ENCODE measurements around the gene DOK5.
"Not testable (repeated sequence)": the region's sequence is repeated elsewhere in the genome, so short reads cannot be mapped to it uniquely, and the experiment has no call there.

The DOK5 gene

DNA sequence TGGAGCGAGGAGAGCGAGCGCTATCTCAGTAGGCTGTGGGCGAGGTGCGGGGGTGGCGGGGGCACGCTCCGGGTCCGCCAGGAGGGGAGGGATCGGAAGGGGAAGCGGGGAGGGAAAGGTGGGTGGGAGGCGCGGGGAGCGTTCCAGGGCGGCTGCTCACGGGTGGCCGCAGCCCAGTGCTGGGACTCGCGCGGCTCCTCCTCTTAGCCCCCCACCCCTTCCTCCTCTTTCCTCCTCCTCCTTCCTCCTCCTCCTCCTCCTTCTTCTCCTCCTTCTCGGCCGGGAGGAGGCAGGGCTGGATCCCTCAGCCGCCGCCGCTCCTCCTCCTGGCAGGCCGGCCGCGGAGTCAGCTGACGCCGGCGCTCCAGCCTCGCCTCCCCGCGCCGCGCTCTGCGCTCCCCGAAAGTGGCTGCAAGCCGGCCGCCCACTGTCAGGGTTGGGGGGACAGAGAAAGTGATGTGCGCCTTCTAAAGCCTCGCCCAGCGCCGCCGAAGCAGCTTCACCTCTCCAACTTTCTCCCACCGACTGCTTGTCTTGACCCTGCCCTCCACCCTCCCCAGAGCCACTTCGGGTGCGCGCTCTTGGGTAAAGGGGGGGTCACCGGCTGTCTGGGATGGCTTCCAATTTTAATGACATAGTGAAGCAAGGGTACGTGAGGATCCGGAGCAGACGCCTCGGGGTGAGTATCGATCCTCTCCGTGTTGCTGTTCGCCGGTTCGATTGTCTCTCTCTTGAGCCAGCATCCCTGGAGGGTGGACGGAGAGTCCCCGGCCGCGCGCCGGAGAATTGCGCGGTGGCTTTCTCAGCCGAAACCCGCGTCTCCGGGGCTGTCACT is at the start of gene DOK5:
Gene DOK5 (plus strand): TSS at position 260 of the 835 bp plus-strand sequence. CDS start 354 bp downstream, at position 614.
- DNase-seq (ENCODE audit: low read depth in 3 of 3): no peak

DNA sequence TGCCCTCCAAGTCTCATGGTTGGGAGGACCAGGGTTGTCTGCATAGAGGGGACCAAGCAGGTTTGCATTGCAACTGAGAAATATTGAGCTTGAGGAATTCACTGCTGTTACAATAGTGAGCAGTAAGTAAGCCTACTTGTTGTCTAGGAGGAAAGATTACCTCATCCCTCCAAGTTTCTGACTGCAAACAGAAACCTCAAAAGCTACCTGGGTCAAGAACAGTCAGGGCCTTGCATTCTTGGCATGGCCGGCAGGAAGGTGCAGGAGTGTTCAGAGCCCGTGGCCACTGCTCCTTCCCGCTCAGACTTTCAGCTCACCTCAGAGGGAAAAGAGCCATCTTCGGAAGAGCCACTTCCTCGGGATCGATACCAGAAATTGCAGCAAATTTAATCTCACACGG is 46.0 kb upstream of the DOK5 start:
- DNase-seq (ENCODE audit: low read depth in 3 of 3): no peak

DNA sequence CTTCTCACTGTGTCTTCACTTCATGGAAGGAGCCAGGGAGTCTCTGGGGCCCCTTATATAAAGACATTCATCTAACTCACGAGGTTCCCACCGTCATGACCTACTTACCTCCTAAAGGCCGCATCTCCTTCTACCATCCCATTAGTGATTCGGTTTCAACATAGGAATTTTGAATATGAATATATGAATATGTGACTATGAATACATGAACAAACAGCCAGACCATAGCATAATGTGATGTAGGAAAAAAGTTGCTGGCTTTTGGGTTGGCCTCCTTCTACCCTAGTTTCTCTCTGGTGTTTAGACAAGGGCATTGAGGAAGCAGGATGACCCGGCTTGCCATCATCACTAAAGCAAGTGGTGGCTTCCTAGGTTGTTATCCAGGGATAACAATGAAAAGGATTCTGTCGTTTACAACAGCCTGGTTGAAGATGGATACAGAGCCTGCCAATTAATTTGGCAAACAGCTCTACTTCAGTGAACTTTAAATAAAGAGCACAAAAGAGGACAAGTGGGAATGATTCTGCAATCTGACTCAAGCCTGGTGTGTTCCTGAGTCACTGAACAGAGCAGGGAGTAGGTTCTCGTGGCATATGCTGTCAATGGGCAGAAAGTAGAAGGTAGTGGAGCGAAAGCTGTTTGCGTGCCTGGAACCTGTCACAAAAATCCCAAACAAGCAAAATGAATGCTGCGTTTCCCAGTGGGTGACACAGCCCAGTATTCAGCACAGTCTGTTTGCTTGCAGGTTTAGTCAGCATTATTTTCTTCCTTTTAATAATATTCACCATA is 44.0 kb upstream of the DOK5 start:
- DNase-seq (ENCODE audit: low read depth in 3 of 3): no peak

DNA sequence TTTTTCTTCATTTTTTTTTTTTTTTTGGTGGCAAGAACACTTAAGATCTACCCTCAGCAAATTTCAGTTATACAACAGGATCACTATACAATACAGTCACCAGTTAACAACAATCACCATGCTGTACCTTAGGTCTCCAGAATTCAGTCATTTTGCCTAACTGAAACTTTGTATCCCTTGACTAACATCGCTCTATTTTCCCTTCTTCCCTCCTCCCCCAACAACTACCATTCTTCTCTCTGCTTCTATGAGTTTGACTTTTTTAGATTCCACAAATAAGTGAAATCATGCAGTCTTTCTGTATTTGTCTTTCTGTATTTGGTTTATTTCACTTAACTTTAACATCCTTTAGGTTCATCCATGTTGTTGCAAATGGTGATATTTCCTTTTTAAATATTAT is 42.4 kb upstream of the DOK5 start:
- no peak for DNase-seq (ENCODE audit: low read depth in 3 of 3)

DNA sequence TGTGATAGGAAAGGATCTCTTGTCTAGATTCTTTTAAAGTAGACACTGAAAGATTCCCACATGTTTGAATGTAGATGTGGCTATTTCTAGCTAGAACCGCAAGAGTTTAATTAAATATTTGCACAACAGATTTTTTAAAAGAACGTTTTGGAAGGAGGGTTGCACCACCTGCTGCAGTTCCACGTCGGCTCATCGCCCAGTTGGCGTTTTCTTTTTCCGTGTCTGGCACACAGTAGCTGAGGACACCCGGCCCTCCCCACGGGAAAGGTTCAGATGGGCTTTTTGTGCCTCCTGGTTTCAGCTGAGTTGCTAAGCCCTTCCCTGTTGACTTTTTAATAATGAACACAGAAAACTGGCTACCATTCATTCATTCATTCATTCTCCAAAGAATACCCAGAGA is 41.8 kb upstream of the DOK5 start:
- DNase-seq (ENCODE audit: low read depth in 3 of 3): no peak

DNA sequence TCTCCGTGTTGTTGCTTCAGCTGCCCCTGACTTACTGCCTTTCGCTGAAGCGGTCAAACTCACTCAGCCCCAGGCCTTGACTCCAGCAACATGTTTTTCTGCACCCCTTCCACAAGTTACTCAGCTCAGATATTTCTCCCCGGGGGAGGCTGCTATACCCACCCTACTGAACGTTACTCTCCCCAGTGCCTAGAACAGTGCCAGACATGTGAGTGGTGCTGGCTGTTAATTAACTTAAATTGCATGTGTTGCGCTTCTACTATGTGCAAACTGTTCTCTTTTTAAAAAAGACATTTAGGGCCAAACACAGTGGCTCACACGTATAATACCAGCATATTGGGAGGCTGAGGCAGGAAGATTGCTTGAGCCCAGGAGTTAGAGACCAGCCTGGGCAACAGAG is 41.2 kb upstream of the DOK5 start:
- DNase-seq (ENCODE audit: low read depth in 3 of 3): no peak

DNA sequence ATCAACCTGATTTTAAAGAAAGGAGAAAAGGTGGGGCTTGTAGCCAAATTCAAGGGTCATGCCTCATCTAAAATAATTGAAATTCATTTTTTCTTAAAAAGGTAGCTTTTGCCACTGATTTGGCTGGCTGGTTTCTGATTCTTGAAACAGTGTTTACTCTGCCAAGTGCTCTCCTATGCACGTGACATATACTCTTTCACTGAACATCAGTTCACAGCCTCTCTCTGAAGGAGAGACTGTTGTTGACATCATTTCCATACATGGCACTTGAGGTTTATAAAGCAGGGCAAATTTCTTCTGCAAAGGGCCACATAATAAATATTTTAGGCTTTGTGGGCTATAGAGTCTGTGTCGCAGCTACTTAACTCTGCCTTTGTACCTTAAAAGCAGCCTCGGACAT is 40.4 kb upstream of the DOK5 start:
- DNase-seq (ENCODE audit: low read depth in 3 of 3): no peak

DNA sequence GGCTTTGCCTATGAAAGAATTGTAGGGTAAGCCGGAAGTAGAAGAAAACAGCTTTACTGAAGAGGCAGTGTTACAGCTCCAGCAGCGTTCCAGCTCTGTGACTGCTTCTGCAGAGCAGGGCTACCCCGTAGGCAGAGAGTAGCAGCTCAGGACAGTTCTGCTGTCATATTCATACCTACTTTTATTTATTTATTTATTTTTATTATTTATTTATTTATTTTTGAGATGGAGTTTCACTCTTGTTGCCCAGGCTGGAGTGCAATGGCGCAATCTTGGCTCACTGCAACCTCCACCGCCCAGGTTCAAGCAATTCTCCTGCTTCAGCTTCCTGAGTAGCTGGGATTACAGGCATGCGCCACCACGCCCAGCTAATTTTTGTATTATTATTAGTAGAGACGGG is 39.0 kb upstream of the DOK5 start:
- DNase-seq (ENCODE audit: low read depth in 3 of 3): not testable (repeated sequence)

DNA sequence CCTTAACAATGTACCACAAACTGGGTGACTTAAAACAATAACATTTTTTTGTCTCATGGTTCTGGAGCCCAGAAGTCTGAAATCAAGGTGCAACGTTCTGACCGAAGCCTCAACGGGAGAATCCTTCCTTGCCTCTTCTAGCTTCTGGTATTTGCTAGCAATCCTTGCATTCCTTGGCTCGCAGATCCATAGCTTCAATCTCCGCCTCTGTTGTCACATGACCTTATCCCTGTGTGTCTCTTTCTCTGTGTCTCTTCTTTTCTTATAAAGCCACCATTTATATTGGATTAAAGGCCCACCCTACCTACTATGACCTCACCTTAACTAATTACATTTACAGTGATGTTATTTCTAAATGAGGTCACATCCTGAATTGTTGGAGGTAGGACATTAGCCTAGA is 37.2 kb upstream of the DOK5 start:
- DNase-seq (ENCODE audit: low read depth in 3 of 3): no peak

DNA sequence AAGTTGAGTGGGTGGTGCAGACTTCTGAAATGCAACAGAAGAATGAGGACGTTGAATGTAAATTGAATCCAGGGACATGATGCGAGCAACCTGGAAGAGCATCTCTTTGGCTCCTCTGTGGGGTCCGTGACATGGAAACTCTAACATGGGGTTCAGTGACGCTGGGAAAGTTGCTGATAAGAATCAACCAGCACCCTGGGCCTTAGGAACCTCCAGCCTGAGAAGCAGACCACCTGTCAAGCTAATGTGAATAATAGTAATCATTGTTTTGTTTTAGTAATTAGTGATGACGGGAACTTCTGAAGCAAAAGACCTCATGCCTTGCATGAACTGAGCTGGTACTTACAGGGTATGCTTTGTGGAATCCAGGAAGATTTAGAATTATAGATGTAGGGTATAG is 25.2 kb upstream of the DOK5 start:
- no peak for DNase-seq (ENCODE audit: low read depth in 3 of 3)

DNA sequence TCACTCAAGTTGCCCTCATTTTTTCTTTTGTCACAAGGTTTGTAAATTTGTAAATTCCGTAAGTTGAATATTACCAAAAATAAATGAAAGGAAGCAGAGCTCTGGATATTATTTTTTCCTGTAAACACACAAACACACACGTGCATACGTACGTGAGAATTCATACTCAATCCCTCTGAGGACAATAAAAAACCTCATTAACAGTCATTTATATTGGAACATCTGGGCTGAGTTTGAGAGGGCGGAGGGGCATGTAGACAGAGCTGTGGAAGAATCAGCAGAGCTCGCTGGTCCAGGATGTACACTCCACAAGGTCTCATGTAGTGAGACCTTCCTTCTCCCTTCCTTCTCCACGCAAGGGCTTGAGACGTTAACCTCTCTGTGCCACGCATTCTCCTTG is 24.2 kb upstream of the DOK5 start:
- no peak for DNase-seq (ENCODE audit: low read depth in 3 of 3)

DNA sequence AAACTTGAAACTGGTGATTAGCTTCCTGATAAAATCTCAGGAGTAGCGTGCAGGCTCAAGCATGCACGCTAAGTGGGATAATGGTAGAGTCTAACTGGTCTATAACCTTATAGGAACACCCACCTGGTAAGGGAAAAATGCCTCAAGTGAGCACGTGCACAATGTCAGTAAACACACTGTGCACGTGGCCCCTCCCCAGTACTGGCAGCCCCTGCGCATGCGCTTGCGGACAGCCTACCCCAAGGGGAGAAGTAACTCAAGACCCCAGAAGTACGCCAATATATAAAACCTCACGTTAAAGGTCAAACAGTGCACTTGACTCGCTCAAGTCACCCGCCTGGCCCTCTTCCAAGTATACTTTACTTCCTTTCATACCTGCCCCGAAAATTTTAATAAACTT is 23.1 kb upstream of the DOK5 start:
- DNase-seq (ENCODE audit: low read depth in 3 of 3): no peak

DNA sequence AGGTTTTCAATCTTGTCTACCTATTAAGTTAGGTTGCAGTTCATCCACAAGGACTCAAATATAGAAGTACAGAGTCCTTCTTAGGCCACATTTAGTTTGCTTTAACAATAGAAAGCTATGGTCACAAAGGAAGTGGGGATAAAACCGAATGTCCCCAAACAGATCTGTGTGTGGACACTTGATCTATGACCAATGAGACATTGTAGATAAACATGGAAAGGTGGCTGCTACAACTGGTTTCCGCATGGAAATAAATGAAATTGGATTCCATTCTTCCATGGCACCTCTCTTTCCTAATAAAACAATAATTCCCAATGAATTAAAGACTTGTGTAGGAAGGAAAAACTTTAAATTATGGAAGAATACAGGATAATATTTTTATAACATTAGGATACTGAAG is 20.4 kb upstream of the DOK5 start:
- no peak for DNase-seq (ENCODE audit: low read depth in 3 of 3)

DNA sequence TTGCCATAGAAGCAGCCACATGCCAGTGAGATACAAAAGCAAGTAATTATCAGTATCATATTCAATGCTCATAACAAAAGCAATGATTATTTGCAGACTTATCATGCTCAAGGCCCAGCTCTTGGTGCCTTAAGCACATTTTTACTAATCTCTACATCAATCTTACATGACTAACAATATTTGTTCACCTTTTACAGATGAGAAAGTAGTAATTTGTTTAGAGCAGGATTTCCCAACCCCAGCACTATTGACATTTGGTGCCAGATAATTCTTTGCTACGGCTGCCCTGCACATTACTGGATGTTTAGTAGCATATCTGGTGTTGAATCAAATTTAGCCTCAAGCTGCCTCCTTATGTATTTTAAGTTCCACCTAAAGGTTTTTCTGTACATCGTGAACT is 19.0 kb upstream of the DOK5 start:
- no peak for DNase-seq (ENCODE audit: low read depth in 3 of 3)

DNA sequence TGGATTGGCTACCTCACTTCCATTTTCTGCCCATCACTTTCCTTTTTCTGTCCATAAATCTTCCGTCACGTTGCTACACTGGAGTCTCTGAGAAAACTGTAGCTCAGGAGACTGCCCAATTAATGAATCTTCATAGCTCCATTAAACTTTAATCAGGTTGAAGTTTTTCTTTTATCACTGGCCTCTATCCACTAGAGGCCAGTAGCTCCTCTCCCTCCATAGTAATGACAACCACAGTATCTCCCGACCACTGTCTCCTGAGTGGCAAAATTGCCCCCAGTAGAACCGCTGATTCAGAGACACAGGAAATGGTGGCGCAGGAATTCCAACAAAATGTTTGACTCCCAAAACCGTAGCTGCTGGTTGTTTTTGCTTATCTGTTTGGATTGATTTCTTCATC is 18.4 kb upstream of the DOK5 start:
- no peak for DNase-seq (ENCODE audit: low read depth in 3 of 3)

DNA sequence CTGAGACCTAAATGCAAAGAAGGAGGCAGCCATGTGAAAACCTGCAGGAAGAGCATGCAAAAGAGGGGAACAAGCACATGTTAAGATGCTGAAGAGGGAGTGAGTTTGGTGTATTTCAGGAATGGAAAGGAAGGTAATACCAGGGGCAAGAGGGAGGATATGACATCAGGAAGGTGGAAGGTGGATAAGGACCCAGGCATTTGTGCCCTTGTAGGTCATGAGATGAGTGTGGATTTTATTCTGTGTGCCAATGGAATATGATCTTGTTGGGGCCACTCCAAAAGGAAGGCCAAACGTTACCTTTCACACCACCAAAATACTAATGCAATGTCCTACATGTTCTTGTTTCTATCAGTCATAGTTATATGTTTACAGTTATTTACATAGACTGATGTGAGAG is 17.2 kb upstream of the DOK5 start:
- no peak for DNase-seq (ENCODE audit: low read depth in 3 of 3)

DNA sequence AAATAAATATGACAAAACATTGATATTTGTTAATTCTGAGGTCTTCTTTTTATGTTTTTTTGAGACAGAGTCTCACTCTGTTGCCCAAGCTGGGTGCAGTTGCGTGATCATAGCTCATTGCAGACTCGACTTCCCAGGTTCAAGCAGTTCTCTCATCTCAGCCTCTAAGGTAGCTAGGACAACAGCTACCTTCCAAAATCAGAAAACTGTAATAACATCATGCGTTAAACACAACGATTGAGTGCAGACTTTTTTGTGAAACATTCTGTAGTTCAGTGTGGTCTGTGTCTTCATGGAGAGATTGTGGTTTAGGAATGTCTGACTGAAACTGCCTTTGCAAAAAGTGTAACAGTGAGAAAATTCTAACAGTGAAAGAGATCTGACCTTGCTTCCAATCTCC is 16.1 kb upstream of the DOK5 start:
- DNase-seq (ENCODE audit: low read depth in 3 of 3): no peak

DNA sequence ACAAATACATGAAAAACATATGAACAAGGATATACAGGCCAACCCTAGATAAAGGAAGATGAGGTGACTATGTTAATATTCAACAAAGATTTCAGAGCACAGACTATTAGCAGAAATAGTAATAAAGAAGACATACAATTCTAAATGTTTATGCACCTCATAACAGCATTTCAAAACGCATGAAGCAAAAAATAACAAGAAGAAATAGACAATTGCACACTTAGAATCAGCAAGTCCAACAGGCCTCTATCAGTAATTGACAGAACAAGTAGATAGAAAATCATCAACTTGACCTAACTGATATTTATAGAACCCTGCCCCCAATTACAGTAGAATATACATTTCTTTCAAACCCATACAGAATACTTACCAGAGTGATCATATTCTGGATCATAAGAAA is 11.4 kb upstream of the DOK5 start:
- no peak for DNase-seq (ENCODE audit: low read depth in 3 of 3)

DNA sequence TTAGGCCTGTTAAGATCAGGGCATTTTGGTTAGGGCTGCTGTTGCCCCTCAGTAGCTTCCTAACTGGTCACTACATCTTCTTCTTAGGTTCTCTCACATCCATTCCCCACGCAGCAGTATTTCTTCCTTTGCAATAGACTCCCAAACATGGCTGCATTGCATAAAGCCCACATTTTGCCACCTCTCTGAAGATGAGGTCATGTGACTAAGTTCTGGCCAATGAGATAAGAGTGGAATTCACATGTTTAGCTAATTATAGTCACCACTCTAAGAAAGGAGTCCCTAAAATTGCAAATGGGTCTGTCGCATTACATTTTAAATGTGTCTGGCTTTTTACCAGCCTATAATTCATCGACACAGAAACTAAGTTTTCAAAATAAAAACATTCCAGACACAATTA is 9.3 kb upstream of the DOK5 start:
- no peak for DNase-seq (ENCODE audit: low read depth in 3 of 3)

DNA sequence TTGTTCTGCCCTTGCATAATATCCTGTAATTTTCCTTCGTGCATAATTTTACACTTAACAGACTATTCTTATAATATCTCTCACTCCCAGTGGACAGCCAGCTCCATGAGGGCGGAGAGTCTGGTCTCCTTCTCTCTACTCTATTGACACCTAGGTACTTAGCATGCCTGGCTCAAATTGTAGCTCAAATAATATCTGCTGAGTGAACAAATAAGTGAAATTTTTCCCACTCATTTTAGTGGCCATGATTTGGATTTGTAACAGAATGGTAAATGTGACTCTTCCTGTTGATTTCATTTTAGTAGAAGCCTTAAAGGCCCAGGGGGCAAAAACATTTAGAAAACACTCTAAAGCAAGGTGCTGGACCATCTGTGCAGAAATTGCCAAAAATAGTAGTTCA is 7.8 kb upstream of the DOK5 start:
- no peak for DNase-seq (ENCODE audit: low read depth in 3 of 3)

DNA sequence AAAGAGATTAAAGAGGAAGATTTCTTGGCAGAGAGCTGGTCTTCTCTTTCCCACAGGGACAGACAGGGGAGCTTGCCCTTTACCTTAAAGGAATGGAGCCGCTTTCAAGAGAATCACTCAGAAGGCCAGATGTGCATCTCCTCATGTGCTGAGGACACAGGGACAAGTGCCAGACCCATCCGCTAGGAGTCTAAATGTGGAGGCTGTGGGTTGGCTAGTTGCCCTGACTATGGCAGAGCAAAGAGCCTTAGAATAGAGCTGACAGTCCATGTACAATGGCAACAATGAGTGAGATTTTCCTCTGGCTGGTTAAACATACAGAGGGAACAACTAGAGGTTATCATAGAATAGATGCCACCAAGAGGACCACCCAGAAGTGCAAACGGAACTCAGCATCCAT is 7.3 kb upstream of the DOK5 start:
- no peak for DNase-seq (ENCODE audit: low read depth in 3 of 3)

DNA sequence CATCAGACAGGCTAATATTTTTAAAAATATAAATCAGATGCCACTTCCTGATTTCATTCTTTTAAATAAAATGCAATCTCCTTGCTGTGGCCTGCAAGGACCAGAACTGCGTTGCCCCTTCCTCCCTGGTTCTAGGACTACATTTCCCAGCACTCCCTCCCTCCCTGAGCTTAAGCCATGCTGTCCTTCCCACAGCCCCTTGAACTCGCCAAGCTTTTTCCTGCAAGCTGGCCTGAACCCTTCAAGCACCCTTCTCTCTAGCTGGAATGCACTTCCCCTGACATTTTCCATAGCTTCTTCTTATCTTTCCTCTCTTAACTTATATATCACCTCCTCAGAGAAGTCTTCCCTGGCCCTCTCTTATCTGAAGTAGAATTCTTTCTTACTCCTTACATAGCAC is 6.1 kb upstream of the DOK5 start:
- no peak for DNase-seq (ENCODE audit: low read depth in 3 of 3)

DNA sequence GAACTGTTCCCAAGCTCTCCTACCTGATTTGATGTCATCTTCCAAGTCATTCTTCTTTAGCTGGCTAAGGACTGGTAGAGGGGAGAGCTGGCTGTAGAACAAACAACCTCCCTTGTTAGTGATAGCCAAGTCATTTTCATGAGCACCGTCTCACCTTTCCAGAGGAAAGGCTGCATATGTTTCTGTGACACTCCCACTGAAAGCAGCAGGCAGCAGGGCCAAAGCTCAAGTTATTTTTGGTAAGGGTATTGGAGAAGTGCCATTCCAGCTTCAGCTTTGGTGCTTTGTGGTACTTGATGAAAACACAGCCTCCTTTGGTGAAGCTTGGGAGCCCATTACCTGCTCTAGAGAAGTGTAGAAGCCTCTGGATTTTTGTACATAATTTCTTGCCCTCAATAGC is 5.4 kb upstream of the DOK5 start:
- DNase-seq (ENCODE audit: low read depth in 3 of 3): no peak
